Lung (tissue), 12 donors: ENCODE results near the gene PDGFRA. TPM values are rescaled to one million over a fixed set of nuclear protein-coding genes. Genes with fewer than 3 reads are reported as not detected.

Experiments used
- ATAC-seq: fragments of 200-7000 bp; cut with Tn5 transposase; one replicate; pipeline ENCODE4 v1.9.1; 2020; ENCODE audit warnings: moderate number of reproducible peaks; ENCODE audit not compliant: insufficient read depth, low FRiP score
- DNase-seq, 3 donors: peaks; one replicate each; pipeline ENCODE4 v3.0.0-alpha.2; 2013 to 2017
- H3K27ac ChIP-seq, 2 donors: one replicate each; pipeline ENCODE4 v1.5.1; 2013; ENCODE audit warnings: mild to moderate bottlenecking in 2 of 2, moderate library complexity in 2 of 2, control low read depth in 1 of 2, inconsistent platforms in 1 of 2, low read depth in 1 of 2, low read length in 1 of 2
- H3K27me3 ChIP-seq, 3 donors: one replicate each; pipeline ENCODE4 v1.5.1; 2013; ENCODE audit warnings: low read length in 2 of 3; ENCODE audit not compliant: control insufficient read depth in 3 of 3, insufficient read depth in 3 of 3
- H3K36me3 ChIP-seq, 4 donors: one replicate each; pipeline ENCODE4 v1.5.1; 2013; ENCODE audit warnings: low read length in 4 of 4, mild to moderate bottlenecking in 1 of 4, moderate library complexity in 1 of 4; ENCODE audit not compliant: control insufficient read depth in 4 of 4, insufficient read depth in 4 of 4
- H3K4me1 ChIP-seq, 5 donors: one replicate each; pipeline ENCODE4 v1.5.1; 2013; ENCODE audit warnings: low read length in 5 of 5, mild to moderate bottlenecking in 2 of 5, moderate library complexity in 1 of 5; ENCODE audit not compliant: control insufficient read depth in 5 of 5, insufficient read depth in 5 of 5
- H3K4me3 ChIP-seq: one replicate; pipeline ENCODE4 v1.5.1; 2013; ENCODE audit warnings: mild to moderate bottlenecking, control low read depth, moderate library complexity
- H3K9ac ChIP-seq, 2 donors: one replicate each; pipeline ENCODE4 v1.5.1; 2013; ENCODE audit warnings: low read length in 2 of 2, control low read depth in 1 of 2; ENCODE audit not compliant: insufficient read depth in 1 of 2
- H3K9me3 ChIP-seq, 4 donors: one replicate each; pipeline ENCODE4 v1.5.1; 2013; ENCODE audit warnings: low read length in 3 of 4, mild to moderate bottlenecking in 1 of 4, moderate library complexity in 1 of 4; ENCODE audit not compliant: control insufficient read depth in 4 of 4, insufficient read depth in 3 of 4
- WGBS, 2 donors: extraction: QIAGEN DNeasy Blood & Tissue Kit; methylation state at CpG; one replicate each; pipeline ENCODE4 v1.1.7; 2013; 5-methylcytosine and 5-hydroxymethylcytosine counted together
- polyA plus RNA-seq, 2 donors: library from polyadenylated mRNA; stranded (reverse); fragments of 200-250 nt; gene quantifications; one replicate each; pipeline ENCODE4 v1.2.1, GENCODE V29; 2013
- total RNA-seq, 2 donors: library from RNA; depleted of rRNA in 1 of 2; stranded (reverse); fragments of >200 nt in 1 of 2; gene quantifications; one replicate each; pipeline ENCODE4 v1.2.1, GENCODE V29; 2014 to 2021
- TF ChIP-seq, protein P1 (sequence below): IDR thresholded peaks from 2 replicates; pipeline ENCODE4 v1.5.1; 2012; ENCODE audit warnings: mild to moderate bottlenecking; ENCODE audit errors: control extremely low read depth, extremely low read depth
- donor health status: control.
- donor health status: control.
- donor health status: Bipolar disorder and iron deficiency.
- donor health status: healthy.
- donor health status: DM: yes; HTN: yes; CAD: no.

PDGFRA gene
- total and polyA plus RNA-seq, 4 donors = 8.1 to 151 (median 65.6) TPM

DNA sequence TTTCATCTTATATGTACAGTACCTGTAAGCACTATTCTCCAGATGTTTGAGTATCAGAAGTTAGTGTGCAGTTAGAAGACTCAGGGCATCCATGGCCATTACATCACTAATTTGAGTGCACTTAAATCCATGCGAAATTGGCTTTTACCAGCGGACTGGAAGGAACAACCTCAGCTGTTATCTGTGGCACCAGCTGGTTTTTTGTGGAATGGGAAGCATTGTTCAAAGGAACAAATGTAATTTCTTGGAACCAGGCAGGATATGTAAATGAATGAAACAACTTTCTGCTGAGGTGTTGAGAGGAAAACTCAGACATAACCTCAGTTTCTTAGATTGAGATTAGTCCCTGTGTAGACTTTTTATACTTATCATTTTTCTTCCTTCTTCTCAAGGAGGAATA is 60.2 kb downstream of the PDGFRA start:
- WGBS, 2 donors = 57 to 78% methylated on average over 2 of the region's 2 CpGs
- Histone ChIP-seq H3K4me1 (no peaks in the 10 kb centered on the region), H3K4me3 (no peak overlapping the region), H3K27ac (no peak overlapping the region), H3K36me3 (peaks cover 0 to 78% (median 34%) of the 10 kb centered on the region in 4 donors), H3K27me3 (peaks cover 0 to 2% (median 0%) of the 10 kb centered on the region in 3 donors), H3K9ac (no peak overlapping the region), H3K9me3 (peaks cover 0 to 2% (median 0%) of the 10 kb centered on the region in 4 donors)
- DNase-seq = no peak
- TF ChIP-seq, protein P1, sequence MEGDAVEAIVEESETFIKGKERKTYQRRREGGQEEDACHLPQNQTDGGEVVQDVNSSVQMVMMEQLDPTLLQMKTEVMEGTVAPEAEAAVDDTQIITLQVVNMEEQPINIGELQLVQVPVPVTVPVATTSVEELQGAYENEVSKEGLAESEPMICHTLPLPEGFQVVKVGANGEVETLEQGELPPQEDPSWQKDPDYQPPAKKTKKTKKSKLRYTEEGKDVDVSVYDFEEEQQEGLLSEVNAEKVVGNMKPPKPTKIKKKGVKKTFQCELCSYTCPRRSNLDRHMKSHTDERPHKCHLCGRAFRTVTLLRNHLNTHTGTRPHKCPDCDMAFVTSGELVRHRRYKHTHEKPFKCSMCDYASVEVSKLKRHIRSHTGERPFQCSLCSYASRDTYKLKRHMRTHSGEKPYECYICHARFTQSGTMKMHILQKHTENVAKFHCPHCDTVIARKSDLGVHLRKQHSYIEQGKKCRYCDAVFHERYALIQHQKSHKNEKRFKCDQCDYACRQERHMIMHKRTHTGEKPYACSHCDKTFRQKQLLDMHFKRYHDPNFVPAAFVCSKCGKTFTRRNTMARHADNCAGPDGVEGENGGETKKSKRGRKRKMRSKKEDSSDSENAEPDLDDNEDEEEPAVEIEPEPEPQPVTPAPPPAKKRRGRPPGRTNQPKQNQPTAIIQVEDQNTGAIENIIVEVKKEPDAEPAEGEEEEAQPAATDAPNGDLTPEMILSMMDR = no peak
- ATAC-seq = no peak

GRCh38 chr4:54290980-54291379 is 61.9 kb downstream of the PDGFRA start:
- no peak overlapping the region for H3K4me3 ChIP-seq
- peaks cover 0 to 2% (median 0%) of the 10 kb centered on the region in 3 donors for H3K27me3 ChIP-seq
- WGBS, 2 donors = 93% methylated on average over 3 of the region's 3 CpGs
- H3K4me1 ChIP-seq = no peaks in the 10 kb centered on the region
- no peak for DNase-seq
- no peak for ATAC-seq
- no peak overlapping the region for H3K27ac ChIP-seq
- TF ChIP-seq, protein P1 = no peak
- H3K9ac ChIP-seq = no peak overlapping the region
- peaks cover 0 to 2% (median 0%) of the 10 kb centered on the region in 4 donors for H3K9me3 ChIP-seq
- H3K36me3 ChIP-seq = peaks cover 0 to 79% (median 36%) of the 10 kb centered on the region in 4 donors

DNA sequence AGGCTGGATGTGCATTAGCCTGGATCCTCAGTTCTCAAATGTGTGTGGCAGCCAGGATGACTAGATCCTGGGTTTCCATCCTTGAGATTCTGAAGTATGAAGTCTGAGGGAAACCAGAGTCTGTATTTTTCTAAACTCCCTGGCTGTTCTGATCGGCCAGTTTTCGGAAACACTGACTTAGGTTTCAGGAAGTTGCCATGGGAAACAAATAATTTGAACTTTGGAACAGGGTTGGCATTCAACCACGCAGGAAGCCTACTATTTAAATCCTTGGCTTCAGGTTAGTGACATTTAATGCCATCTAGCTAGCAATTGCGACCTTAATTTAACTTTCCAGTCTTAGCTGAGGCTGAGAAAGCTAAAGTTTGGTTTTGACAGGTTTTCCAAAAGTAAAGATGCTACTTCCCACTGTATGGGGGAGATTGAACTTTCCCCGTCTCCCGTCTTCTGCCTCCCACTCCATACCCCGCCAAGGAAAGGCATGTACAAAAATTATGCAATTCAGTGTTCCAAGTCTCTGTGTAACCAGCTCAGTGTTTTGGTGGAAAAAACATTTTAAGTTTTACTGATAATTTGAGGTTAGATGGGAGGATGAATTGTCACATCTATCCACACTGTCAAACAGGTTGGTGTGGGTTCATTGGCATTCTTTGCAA is 67.6 kb downstream of the PDGFRA start:
- Histone ChIP-seq H3K9me3 (peaks cover 0 to 6% (median 1%) of the 10 kb centered on the region in 4 donors), H3K9ac (no peak overlapping the region), H3K36me3 (peaks cover 0 to 40% (median 19%) of the 10 kb centered on the region in 4 donors), H3K27me3 (no peaks in the 10 kb centered on the region), H3K27ac (no peak overlapping the region), H3K4me3 (no peak overlapping the region), H3K4me1 (peaks cover 0 to 7% (median 0%) of the 10 kb centered on the region in 5 donors)
- DNase-seq (no peak), ATAC-seq (no peak)
- TF ChIP-seq, protein P1 = no peak
- 75 to 85% methylated on average over 7 of the region's 7 CpGs for WGBS, 2 donors
